ENCODE data around the gene EVI5L. TPM values are rescaled to one million over a fixed set of nuclear protein-coding genes. Genes with fewer than 3 reads are reported as not detected.

Gene EVI5L
- total RNA-seq, 6 experiments from 2014 or later = 3.7 to 6.3 (median 4.9) TPM

DNA sequence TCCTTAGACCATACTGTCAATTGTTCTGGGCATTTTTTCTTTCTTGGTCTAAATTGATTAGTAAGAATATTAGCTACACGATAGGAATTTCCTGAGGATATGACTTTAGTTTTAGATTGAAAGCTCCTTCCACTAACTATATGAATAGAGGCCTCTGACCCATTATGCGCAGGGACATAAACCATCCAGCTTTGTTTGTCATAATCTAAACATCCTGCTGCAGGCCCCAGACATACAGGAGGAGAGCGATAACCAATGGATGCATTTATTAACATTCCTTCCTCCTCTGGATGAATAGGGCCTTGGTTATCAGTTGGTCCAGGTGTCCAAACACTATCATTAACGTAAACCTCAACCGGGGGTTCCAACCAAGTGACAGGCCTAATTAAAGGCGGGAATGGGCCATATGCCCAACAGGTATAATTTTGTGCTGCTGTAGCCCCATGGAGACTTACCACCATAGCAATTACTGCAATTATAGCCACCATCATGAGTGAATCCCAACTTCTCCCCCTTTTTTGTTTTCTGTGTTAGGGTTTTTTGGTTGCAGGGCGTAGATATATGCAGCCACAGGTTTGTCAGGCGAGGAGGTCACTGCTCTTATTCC, 34.4 kb upstream of the EVI5L start:
- ATAC-seq = no peak
- Histone ChIP-seq H3K9me3 (no peaks in the 10 kb centered on the region), H3K4me3 (no peak overlapping the region), H3K27ac (no peak overlapping the region), H3K36me3 (no peaks in the 10 kb centered on the region), H3K4me1 (peaks cover 0 to 5% (median 2%) of the 10 kb centered on the region in 4 donors), H3K27me3 (no peaks in the 10 kb centered on the region)
- intact Hi-C loops (cut with DNase I) = loop anchor here (5.0 to 10.0 kb wide), 2 partner anchors 111 to 228 kb away; partner anchors contain the start of gene TRAPPC5 (in 2 of the 2)
- DNase-seq = no peak
- no peak for TF ChIP-seq POLR2A (IDR thresholded peaks at IDR 0.05)
- no peak for TF ChIP-seq CTCF (IDR thresholded peaks at IDR 0.05)
- 60% methylated on average over 7 of the region's 8 CpGs for WGBS (ENCODE audit: insufficient coverage, low coverage, low lambda C conversion rate, missing lambda C conversion rate)

DNA sequence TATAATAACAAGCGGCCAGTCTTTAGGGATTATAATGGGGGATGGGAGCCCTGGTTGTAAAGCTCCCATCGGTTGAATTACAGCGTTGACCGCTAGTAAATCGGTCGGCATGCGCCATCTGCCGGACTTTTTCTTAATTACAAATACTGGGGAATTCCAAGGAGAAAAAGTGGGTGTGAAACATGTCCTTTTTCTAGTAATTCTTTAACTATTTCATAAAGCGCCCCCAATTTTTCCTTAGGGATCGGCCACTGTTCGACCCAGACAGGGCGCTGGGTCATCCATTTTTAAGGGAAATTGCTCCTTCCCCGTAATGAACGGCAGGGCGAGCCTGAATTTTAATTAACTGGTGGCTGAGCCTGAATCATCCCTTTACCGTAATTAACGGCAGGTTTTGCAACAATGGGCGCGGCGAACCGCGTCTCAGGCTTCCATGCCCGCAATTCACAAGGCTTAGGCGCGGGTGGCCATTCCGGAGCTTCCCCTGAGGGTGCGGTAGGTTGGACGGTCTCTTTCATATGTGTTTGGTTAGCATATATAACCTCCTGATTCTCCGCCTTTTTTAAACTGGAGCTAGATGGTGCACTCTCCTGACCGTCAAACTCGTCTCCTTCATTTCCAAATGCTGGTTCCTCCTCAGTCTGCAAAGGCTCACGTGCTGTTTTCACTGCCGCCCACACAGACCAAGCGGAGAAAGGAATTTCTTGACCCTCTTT, 30.2 kb upstream of the EVI5L start:
- WGBS (ENCODE audit: insufficient coverage, low coverage, low lambda C conversion rate, missing lambda C conversion rate) = 3% methylated on average over 32 of the region's 34 CpGs
- H3K27me3 ChIP-seq = no peaks in the 10 kb centered on the region
- H3K27ac ChIP-seq = no peak overlapping the region
- DNase-seq (peak; percentile 62 to 75 (median 62)), ATAC-seq (peak; percentile 90 to 98 (median 96))
- no peak overlapping the region for H3K4me3 ChIP-seq
- no peaks in the 10 kb centered on the region for H3K9me3 ChIP-seq
- peaks cover 0 to 5% (median 2%) of the 10 kb centered on the region in 4 donors for H3K4me1 ChIP-seq
- TF ChIP-seq POLR2A (IDR thresholded peaks at IDR 0.05) = no peak
- TF ChIP-seq CTCF (IDR thresholded peaks at IDR 0.05) = peak; percentile 48 to 64 (median 54)
- no peaks in the 10 kb centered on the region for H3K36me3 ChIP-seq
- intact Hi-C loops (cut with DNase I) = loop anchor here (5.0 to 10.0 kb wide), 3 partner anchors 115 to 232 kb away; partner anchors contain the start of gene TRAPPC5 (in 2 of the 2)

- intact Hi-C loops (cut with DNase I) = loop anchor here in 1 of 2 donors (10.0 kb wide), 1 partner anchor 226 kb away; no protein-coding TSS in a partner anchor
- ATAC-seq = no peak
- WGBS (ENCODE audit: insufficient coverage, low coverage, low lambda C conversion rate, missing lambda C conversion rate) = 83% methylated on average over 12 of the region's 17 CpGs
- Histone ChIP-seq H3K9me3 (no peaks in the 10 kb centered on the region), H3K4me3 (no peak overlapping the region), H3K4me1 (peaks cover 0 to 5% (median 2%) of the 10 kb centered on the region in 4 donors), H3K27ac (no peak overlapping the region), H3K36me3 (no peaks in the 10 kb centered on the region), H3K27me3 (no peaks in the 10 kb centered on the region)
- DNase-seq = no peak
- TF ChIP-seq POLR2A (IDR thresholded peaks at IDR 0.05) (no peak), CTCF (IDR thresholded peaks at IDR 0.05) (no peak)
Measured at GRCh38 chr19:7801020-7801570, 28.9 kb upstream of the EVI5L start.

DNA sequence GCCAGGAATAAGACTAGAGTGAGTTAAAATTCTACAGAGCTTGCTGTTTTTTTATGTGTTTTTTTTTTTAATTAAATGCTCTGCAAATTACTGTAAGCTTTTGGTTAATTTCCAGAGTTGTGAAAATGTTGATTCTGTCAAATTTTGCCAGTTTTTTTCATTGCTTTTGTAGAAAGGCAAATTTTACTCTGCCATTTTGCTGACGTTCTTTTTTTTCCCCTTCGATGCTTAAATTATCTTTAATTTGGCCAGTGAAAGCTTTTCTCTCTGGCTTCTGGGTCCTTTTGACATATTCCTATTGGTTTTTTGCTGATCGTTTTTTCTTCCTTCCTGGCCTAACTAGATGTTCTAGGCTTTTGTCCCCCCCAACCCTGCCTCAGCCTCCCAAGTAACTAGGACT, 23.8 kb upstream of the EVI5L start:
- no peak overlapping the region for H3K4me3 ChIP-seq
- no peak for TF ChIP-seq POLR2A (IDR thresholded peaks at IDR 0.05)
- no peak for TF ChIP-seq CTCF (IDR thresholded peaks at IDR 0.05)

More for the DNA sequence above, 23.8 kb upstream of the EVI5L start:
- H3K27ac ChIP-seq = no peak overlapping the region
- ATAC-seq = no peak
- 46% methylated on average over 3 of the region's 3 CpGs for WGBS (ENCODE audit: insufficient coverage, low coverage, low lambda C conversion rate, missing lambda C conversion rate)
- H3K36me3 ChIP-seq = no peaks in the 10 kb centered on the region
- no peaks in the 10 kb centered on the region for H3K4me1 ChIP-seq
- intact Hi-C loops (cut with DNase I) = loop anchor here in 1 of 2 donors (10.0 kb wide), 1 partner anchor 231 kb away; no protein-coding TSS in a partner anchor
- H3K9me3 ChIP-seq = no peaks in the 10 kb centered on the region
- H3K27me3 ChIP-seq = no peaks in the 10 kb centered on the region
- no peak for DNase-seq
